CD8-positive, alpha-beta memory T cell (primary cell): Measurements from ENCODE around the gene RNASEH2B. TPM values are rescaled to one million over a fixed set of nuclear protein-coding genes. Genes with fewer than 3 reads are reported as not detected.
A peak's percentile ranks its signal among the peaks of the same experiment; 100 is the strongest.

Source experiments
- CTCF ChIA-PET: fragments of 350-600 bp; sonication (Branson Sonifier 250); formaldehyde crosslinking; loops from one replicate; lab custom pipeline; 2021; ENCODE audit warnings: antibody characterized with exemption; lab: Charles Lee
- POLR2A ChIA-PET: fragments of 350-600 bp; sonication (Branson Sonifier 250); formaldehyde crosslinking; loops from one replicate; lab custom pipeline; 2021; ENCODE audit warnings: antibody characterized with exemption; lab: Charles Lee
- DNase-seq, 5 donors: peaks; one replicate each; pipeline versions ENCODE4 v3.0.0 to v3.0.0-alpha.2; 2020 to 2022; ENCODE audit warnings: mixed read lengths in 1 of 5
- H3K27ac ChIP-seq: one replicate; pipeline ENCODE4 v1.7.0; 2013; ENCODE audit warnings: low read depth, mild to moderate bottlenecking, low read length, moderate library complexity
- H3K27me3 ChIP-seq: 2 replicates; pipeline ENCODE4 v1.7.0; 2013; ENCODE audit warnings: low read length, mild to moderate bottlenecking; ENCODE audit not compliant: insufficient read depth, poor library complexity, severe bottlenecking
- H3K36me3 ChIP-seq: 2 replicates; pipeline ENCODE4 v1.7.0; 2013; ENCODE audit warnings: mild to moderate bottlenecking, low read length, moderate library complexity; ENCODE audit not compliant: insufficient read depth
- H3K4me1 ChIP-seq: 2 replicates; pipeline ENCODE4 v1.7.0; 2013; ENCODE audit warnings: mild to moderate bottlenecking, low read length, moderate library complexity; ENCODE audit not compliant: insufficient read depth
- H3K4me3 ChIP-seq: 2 replicates; pipeline ENCODE4 v1.7.0; 2013; ENCODE audit warnings: mild to moderate bottlenecking, low read length
- H3K9me3 ChIP-seq: 2 replicates; pipeline ENCODE4 v1.7.0; 2013; ENCODE audit warnings: mild to moderate bottlenecking, low read length
- H3K27ac Mint-ChIP-seq, 8 donors: one replicate each; pipeline ENCODE4 v1.8.0; 2020 to 2021; ENCODE audit warnings: mixed read lengths in 8 of 8, mild to moderate bottlenecking in 6 of 8, inconsistent platforms in 3 of 8, moderate library complexity in 3 of 8
- H3K27me3 Mint-ChIP-seq, 2 donors: one replicate each; pipeline ENCODE4 v1.8.0; 2020 to 2021; ENCODE audit warnings: mixed read lengths in 2 of 2, mild to moderate bottlenecking in 1 of 2, moderate library complexity in 1 of 2
- H3K36me3 Mint-ChIP-seq, 3 donors: one replicate each; pipeline ENCODE4 v1.8.0; 2020 to 2021; ENCODE audit warnings: mixed read lengths in 3 of 3, inconsistent platforms in 1 of 3, mild to moderate bottlenecking in 1 of 3
- H3K4me1 Mint-ChIP-seq, 3 donors: one replicate each; pipeline ENCODE4 v1.8.0; 2020 to 2021; ENCODE audit warnings: mixed read lengths in 3 of 3, inconsistent platforms in 1 of 3, mild to moderate bottlenecking in 1 of 3
- H3K4me3 Mint-ChIP-seq, 7 donors: one replicate each; pipeline ENCODE4 v1.8.0; 2020 to 2021; ENCODE audit warnings: mixed read lengths in 7 of 7, mild to moderate bottlenecking in 6 of 7, moderate library complexity in 4 of 7, inconsistent platforms in 2 of 7
- H3K9me3 Mint-ChIP-seq, 5 donors: one replicate each; pipeline ENCODE4 v1.8.0; 2020 to 2022; ENCODE audit warnings: mixed read lengths in 5 of 5, mild to moderate bottlenecking in 3 of 5, moderate library complexity in 2 of 5, inconsistent platforms in 1 of 5
- polyA plus RNA-seq: library from polyadenylated mRNA; unstranded; fragments of 300-500 nt; fragmentation: Illumina TruSeq; gene quantifications from one replicate; pipeline ENCODE4 v1.2.3, GENCODE V29; 2021
- total RNA-seq, 2 experiments: library from RNA; stranded (reverse); gene quantifications; one replicate each; pipeline ENCODE4 v1.2.3, GENCODE V29; 2021

The RNASEH2B gene
- total and polyA plus RNA-seq, 3 experiments from 2014 or later = 62.1 to 102 (median 70.7) TPM

- ChIA-PET POLR2A (interaction anchor here (0.5 kb wide), 1 partner anchor 11 kb away, joined by 3 read pairs; no protein-coding TSS in a partner anchor), CTCF (interaction anchor here (1.1 to 2.0 kb wide), 6 partner anchors 19 to 938 kb away, joined by 3 to 12 read pairs (median 4); partner anchors contain the start of gene TRIM13)
- DNase-seq = no peak
- Histone ChIP-seq H3K4me3 (no peak overlapping the region), H3K9me3 (no peaks in the 10 kb centered on the region), H3K36me3 (no peaks in the 10 kb centered on the region), H3K4me1 (peaks cover 45% of the 10 kb centered on the region), H3K27ac (no peak overlapping the region), H3K27me3 (no peaks in the 10 kb centered on the region)
- peak overlapping the region in 6 of 8 donors; percentile 30 to 82 (median 60) for H3K27ac Mint-ChIP-seq
- peak overlapping the region in 4 of 7 donors; percentile 14 to 41 (median 23) for H3K4me3 Mint-ChIP-seq
- peaks cover 4 to 18% (median 4%) of the 10 kb centered on the region in 3 donors for H3K36me3 Mint-ChIP-seq
- H3K9me3 Mint-ChIP-seq = no peaks in the 10 kb centered on the region
- peaks cover 69 to 84% (median 83%) of the 10 kb centered on the region in 3 donors for H3K4me1 Mint-ChIP-seq
- no peaks in the 10 kb centered on the region for H3K27me3 Mint-ChIP-seq
These were observed 5.3 kb downstream of the RNASEH2B start for GRCh38 chr13:50914848-50915247.

- Mint-ChIP-seq H3K27me3 (no peaks in the 10 kb centered on the region), H3K4me1 (peaks cover 69 to 87% (median 86%) of the 10 kb centered on the region in 3 donors), H3K36me3 (peaks cover 4 to 14% (median 9%) of the 10 kb centered on the region in 3 donors), H3K4me3 (peak overlapping the region in 3 of 7 donors; percentile 30 to 41 (median 30)), H3K9me3 (no peaks in the 10 kb centered on the region), H3K27ac (peak overlapping the region in 6 of 8 donors; percentile 30 to 82 (median 55))
- CTCF ChIA-PET = interaction anchor here (1.1 to 1.3 kb wide), 4 partner anchors 20 to 918 kb away, joined by 3 to 4 read pairs (median 4); partner anchors contain the start of gene TRIM13
- DNase-seq = no peak
- Histone ChIP-seq H3K4me1 (peaks cover 45% of the 10 kb centered on the region), H3K9me3 (no peaks in the 10 kb centered on the region), H3K27me3 (no peaks in the 10 kb centered on the region), H3K27ac (no peak overlapping the region), H3K36me3 (no peaks in the 10 kb centered on the region), H3K4me3 (no peak overlapping the region)
- POLR2A ChIA-PET = no interaction called here
These were observed 6.0 kb downstream of the RNASEH2B start for GRCh38 chr13:50915565-50915964.

DNA sequence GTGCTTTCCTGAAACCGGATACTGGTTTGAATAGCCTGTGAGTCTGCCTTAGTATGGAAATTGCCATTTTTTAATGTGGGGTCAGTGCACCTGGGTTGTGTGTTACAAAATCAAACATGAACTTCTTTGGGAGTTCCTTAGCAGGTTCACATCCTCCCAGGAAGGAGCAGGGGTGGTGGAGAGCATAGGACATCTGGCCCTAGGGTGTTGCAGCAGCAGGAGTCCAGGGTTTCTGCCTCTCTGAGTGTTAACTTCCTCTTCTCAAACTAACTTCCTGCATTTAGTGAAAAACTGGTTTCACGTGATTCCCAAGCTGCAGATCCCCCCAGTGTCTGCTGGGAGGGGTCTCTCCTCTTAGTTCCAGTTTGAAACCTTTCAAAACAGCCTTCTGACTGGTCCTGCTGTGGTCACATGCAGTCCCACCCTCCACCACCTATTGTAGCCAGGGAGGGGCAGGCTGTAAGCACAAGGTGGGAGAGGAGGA is 7.2 kb downstream of the RNASEH2B start:
- no peak overlapping the region for H3K27ac ChIP-seq
- no peaks in the 10 kb centered on the region for H3K36me3 ChIP-seq
- DNase-seq = peak in 1 of 5 donors; percentile 8
- Mint-ChIP-seq H3K4me1 (peaks cover 59 to 81% (median 75%) of the 10 kb centered on the region in 3 donors), H3K9me3 (peaks cover 0 to 3% (median 0%) of the 10 kb centered on the region in 5 donors), H3K4me3 (peak overlapping the region; percentile 14 to 78 (median 60)), H3K27me3 (no peaks in the 10 kb centered on the region), H3K36me3 (peaks cover 4 to 19% (median 17%) of the 10 kb centered on the region in 3 donors), H3K27ac (peak overlapping the region; percentile 44 to 90 (median 84))
- ChIA-PET POLR2A (no interaction called here), CTCF (interaction anchor here (1.2 kb wide), 1 partner anchor 24 kb away, joined by 3 read pairs; no protein-coding TSS in a partner anchor)
- H3K4me1 ChIP-seq = peaks cover 41% of the 10 kb centered on the region
- H3K4me3 ChIP-seq = peak overlapping the region; percentile 3
- H3K27me3 ChIP-seq = no peaks in the 10 kb centered on the region
- H3K9me3 ChIP-seq = no peaks in the 10 kb centered on the region

DNA sequence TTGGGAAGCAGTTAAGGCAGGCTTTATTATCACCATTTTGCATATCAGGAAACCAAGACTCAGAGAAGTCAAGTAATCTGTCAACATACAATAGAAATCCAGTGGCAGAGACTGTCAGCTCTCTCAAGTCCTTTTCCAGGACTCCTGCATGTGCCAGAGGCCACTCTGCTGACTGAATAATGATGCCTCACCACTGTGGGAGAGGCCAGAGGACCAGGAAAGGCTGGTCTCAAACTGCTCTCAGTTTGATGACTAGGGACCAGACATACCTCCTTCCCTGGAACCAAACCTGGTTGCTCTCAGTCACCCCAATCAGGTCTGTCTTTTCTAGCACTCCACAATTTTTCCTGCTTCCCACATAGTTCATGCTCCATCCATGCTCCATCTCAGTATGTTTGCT is 8.0 kb downstream of the RNASEH2B start:
- no peak overlapping the region for H3K27ac ChIP-seq

DNA sequence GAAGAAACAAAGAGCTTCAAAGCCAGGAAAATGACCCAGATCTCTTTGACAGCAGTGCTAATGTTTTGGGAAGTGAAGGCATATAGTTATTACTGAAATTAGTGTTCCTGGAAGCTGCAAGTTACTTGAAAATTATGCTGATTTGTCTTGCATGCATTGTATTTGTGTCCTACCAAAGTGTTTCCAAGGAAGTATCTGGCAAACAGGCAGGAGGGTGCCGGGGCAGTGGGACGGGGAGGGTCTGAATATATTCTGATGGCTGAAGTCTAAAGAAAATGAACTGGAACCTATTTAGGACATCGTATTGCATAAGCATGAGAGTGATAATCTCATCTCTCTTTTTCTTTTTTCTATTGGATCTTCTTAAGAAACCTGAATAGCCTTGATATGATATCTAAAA is 9.0 kb downstream of the RNASEH2B start:
- Mint-ChIP-seq H3K4me1 (peaks cover 51 to 71% (median 64%) of the 10 kb centered on the region in 3 donors), H3K36me3 (peaks cover 12 to 37% (median 34%) of the 10 kb centered on the region in 3 donors), H3K4me3 (peak overlapping the region in 1 of 7 donors; percentile 34), H3K27ac (peak overlapping the region in 2 of 8 donors; percentile 56 to 74), H3K9me3 (peaks cover 16 to 21% (median 17%) of the 10 kb centered on the region in 5 donors), H3K27me3 (no peaks in the 10 kb centered on the region)
- ChIA-PET CTCF (interaction anchor here (1.3 kb wide), 1 partner anchor 922 kb away, joined by 3 read pairs; the partner anchor contains the start of gene TRIM13), POLR2A (no interaction called here)
- H3K4me3 ChIP-seq = no peak overlapping the region
- DNase-seq = no peak
- H3K4me1 ChIP-seq = peaks cover 30% of the 10 kb centered on the region
- no peak overlapping the region for H3K27ac ChIP-seq
- H3K36me3 ChIP-seq = no peaks in the 10 kb centered on the region
- peaks cover 16% of the 10 kb centered on the region for H3K9me3 ChIP-seq
- no peaks in the 10 kb centered on the region for H3K27me3 ChIP-seq

More for the DNA sequence above, 8.0 kb downstream of the RNASEH2B start:
- Mint-ChIP-seq H3K36me3 (peaks cover 6 to 27% (median 25%) of the 10 kb centered on the region in 3 donors), H3K4me3 (no peak overlapping the region), H3K27ac (peak overlapping the region in 5 of 8 donors; percentile 10 to 58 (median 36)), H3K27me3 (no peaks in the 10 kb centered on the region), H3K4me1 (peaks cover 51 to 75% (median 67%) of the 10 kb centered on the region in 3 donors), H3K9me3 (peaks cover 6 to 11% (median 7%) of the 10 kb centered on the region in 5 donors)
- Histone ChIP-seq H3K27me3 (no peaks in the 10 kb centered on the region), H3K9me3 (peaks cover 6% of the 10 kb centered on the region), H3K4me3 (no peak overlapping the region), H3K36me3 (no peaks in the 10 kb centered on the region), H3K4me1 (peaks cover 33% of the 10 kb centered on the region)
- DNase-seq = no peak
- ChIA-PET POLR2A (no interaction called here), CTCF (interaction anchor here (1.2 to 1.3 kb wide), 2 partner anchors 24 to 921 kb away, joined by 3 read pairs; partner anchors contain the start of gene TRIM13)

GRCh38 chr13:50919277-50919676 is 9.7 kb downstream of the RNASEH2B start:
- Histone ChIP-seq H3K36me3 (no peaks in the 10 kb centered on the region), H3K9me3 (peaks cover 21% of the 10 kb centered on the region), H3K27ac (no peak overlapping the region), H3K4me1 (peaks cover 30% of the 10 kb centered on the region), H3K27me3 (no peaks in the 10 kb centered on the region), H3K4me3 (no peak overlapping the region)
- Mint-ChIP-seq H3K36me3 (peaks cover 14 to 45% (median 34%) of the 10 kb centered on the region in 3 donors), H3K4me3 (no peak overlapping the region), H3K27me3 (no peaks in the 10 kb centered on the region), H3K27ac (peak overlapping the region in 1 of 8 donors; percentile 13), H3K4me1 (peaks cover 50 to 67% (median 64%) of the 10 kb centered on the region in 3 donors), H3K9me3 (peaks cover 20 to 28% (median 24%) of the 10 kb centered on the region in 5 donors)
- ChIA-PET POLR2A (no interaction called here), CTCF (interaction anchor here (0.9 kb wide), 1 partner anchor 8 kb away, joined by 3 read pairs; no protein-coding TSS in a partner anchor)
- DNase-seq = no peak

- peaks cover 40 to 61% (median 58%) of the 10 kb centered on the region in 3 donors for H3K4me1 Mint-ChIP-seq
- peaks cover 20 to 58% (median 34%) of the 10 kb centered on the region in 3 donors for H3K36me3 Mint-ChIP-seq
- H3K9me3 ChIP-seq = peaks cover 25% of the 10 kb centered on the region
- H3K4me1 ChIP-seq = peaks cover 15% of the 10 kb centered on the region
- H3K36me3 ChIP-seq = no peaks in the 10 kb centered on the region
- DNase-seq = no peak
- CTCF ChIA-PET = interaction anchor here (1.6 kb wide), 2 partner anchors 10 to 945 kb away, joined by 3 to 6 read pairs; no protein-coding TSS in a partner anchor
- H3K27me3 Mint-ChIP-seq = no peaks in the 10 kb centered on the region
- peaks cover 30 to 37% (median 31%) of the 10 kb centered on the region in 5 donors for H3K9me3 Mint-ChIP-seq
- H3K4me3 Mint-ChIP-seq = no peak overlapping the region
- H3K4me3 ChIP-seq = no peak overlapping the region
- H3K27me3 ChIP-seq = no peaks in the 10 kb centered on the region
- no peak overlapping the region for H3K27ac ChIP-seq
- H3K27ac Mint-ChIP-seq = no peak overlapping the region
- POLR2A ChIA-PET = no interaction called here
These were observed 12.1 kb downstream of the RNASEH2B start for GRCh38 chr13:50921706-50922105.
